T follicular helper cell (primary cell): ENCODE results near the gene PIEZO1.
A peak's percentile ranks its signal among the peaks of the same experiment; 100 is the strongest.

Experiments
- DNase-seq: peaks from one replicate; pipeline ENCODE4 v3.0.0-alpha.2; 2020; ENCODE audit warnings: low read depth

The PIEZO1 gene

DNA sequence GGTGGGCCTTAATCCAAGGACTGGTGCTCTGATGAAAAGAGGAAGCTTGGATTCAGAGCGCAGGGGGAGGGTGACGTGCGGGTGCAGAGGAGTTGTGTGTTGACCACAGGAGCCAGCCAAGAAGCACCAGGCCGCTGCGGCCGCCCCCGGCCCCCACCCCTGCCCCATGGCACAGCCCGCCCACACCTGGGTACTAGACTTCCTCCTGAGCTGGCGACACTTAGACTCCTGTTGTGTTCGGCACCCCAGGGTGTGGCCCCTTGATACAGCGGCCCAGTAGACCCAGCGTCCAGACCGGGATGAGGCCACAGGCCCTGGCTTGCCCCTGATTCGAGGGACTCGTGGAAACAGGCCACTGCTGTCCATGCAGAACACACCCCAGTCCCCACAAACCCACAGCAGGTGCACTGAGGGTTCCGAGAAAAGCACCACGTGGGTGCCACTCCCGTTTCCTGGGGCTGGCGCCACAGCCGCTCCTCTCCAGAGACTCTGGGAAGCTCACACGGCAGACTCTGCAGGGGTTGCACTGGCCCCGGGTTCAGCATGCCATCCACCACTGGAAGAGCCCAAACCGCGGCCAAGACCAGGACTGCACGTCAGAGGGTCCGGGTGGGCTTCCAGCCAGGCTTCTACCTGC lies 93.0 kb downstream of the PIEZO1 start:
- no peak for DNase-seq

GRCh38 chr16:88691129-88691813 lies 93.7 kb downstream of the PIEZO1 start:
- no peak for DNase-seq

DNA sequence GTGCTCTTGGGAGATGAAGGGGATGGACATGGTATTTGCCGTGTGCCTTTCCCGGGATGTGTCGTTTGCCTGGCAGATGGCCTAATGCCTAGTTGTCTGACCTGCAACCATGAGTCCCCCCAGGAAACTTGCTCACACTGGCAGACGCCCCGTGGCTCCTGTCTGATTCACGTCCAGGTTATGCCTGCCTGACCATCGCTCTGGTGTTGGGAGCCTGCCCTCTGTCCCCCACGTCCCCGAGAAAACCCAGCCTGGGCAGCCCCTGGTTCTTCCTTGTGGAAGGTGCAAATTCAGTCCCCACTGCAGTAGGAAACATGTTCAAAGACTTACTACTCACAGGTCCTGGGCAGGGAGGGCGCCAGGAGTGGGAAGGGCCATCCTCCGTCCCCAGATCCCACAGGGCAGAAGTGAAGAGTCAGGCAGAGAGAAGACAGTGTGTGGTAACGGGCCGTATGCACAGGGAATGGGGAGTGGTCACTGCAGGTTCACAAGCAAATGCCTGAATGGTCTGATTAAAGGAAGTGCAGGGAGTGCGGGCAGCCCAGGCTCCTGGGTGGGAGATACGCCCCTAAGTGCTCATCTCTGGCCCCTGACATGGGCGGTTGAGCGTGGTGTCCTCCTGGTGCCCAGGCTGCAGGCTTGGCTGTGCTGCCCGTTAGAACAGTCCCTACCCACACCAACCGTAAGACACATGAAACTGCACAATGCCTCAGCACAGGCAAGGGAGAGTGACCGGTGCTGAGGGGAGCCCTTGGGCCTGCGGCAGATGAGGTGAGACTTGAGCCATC lies 94.5 kb downstream of the PIEZO1 start:
- no peak for DNase-seq

GRCh38 chr16:88688013-88688778 lies 96.8 kb downstream of the PIEZO1 start:
- DNase-seq: no peak

DNA sequence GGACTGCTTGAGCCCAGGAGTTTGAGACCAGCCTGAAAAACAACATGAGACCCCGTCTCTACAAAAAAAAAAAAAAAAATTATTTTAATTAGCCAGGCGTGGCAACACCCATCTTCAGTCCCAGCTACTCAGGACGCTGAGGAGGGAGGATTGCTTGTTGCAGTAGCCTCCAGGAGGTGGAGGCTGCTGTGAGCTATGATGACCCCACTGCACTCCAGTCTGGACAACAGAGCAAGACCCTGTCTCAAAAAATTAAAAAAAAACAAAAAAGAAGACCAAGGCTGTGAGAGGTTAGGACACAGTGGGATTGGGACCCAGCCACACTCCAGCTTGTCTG lies 97.4 kb downstream of the PIEZO1 start:
- DNase-seq: no peak

DNA sequence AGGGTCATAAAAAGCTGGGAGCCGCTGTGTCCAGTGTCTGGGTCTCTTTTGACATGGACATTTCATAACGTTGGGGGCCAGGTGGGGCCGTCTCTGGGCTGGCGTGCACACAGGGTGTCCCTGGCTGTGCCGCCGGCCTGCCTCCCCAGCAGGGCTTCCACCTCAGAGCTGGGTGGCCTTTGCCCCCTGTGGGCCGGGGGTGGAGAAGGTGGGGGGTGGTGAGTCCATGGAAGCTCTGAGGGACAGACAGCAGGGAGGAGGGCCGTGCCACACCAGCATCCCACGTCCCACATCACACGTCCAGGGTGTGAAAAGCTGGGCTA lies 97.8 kb downstream of the PIEZO1 start:
- no peak for DNase-seq

DNA sequence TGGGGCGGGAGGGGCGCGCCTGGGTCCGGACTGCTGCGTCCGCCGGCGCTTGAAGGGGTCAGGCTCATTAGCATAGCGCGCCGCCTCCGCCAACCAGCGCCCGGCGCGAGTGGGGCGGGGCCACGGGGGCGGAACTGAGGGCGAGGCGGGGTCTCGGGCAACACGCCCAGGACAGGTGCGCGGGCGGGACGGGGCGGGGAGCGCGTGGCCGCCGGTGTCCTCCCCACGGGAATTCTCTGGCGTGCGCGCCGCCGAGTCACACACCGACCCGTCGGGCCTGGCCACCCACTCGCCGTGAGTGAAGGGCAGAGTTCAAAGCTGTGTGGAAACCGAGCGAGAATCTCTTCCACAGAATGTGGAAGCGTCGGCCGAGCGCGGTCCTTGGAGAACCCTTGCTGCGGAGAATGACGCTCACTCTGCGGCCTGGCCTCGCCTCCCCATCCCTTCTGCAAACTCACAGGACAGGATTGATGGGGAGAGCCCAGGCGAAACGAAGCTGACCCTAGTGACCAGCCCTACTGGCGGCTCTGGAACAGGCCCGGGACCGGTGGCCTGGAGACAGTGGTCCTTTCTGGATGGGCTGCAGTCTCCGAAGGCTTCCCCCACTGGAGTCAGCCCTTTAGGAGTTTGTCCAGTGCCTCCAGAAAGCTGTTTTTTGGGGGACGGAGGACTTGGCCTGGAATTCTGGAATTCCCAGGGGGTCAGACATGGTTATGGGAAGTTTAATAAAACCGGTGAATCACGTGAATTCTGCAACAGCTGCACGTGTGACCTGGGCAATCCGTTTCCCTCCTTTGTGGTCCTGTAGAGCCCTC lies 98.4 kb downstream of the PIEZO1 start, which contains the start of gene SNAI3:
Gene SNAI3, minus strand, starts transcription at position 69 of the 815 bp plus-strand sequence. CDS start 101 bp downstream, outside the sequence.
- DNase-seq: peak; percentile 78

- peak; percentile 40 for DNase-seq
Observed at GRCh38 chr16:88686062-88686438, 99.0 kb downstream of the PIEZO1 start.

DNA sequence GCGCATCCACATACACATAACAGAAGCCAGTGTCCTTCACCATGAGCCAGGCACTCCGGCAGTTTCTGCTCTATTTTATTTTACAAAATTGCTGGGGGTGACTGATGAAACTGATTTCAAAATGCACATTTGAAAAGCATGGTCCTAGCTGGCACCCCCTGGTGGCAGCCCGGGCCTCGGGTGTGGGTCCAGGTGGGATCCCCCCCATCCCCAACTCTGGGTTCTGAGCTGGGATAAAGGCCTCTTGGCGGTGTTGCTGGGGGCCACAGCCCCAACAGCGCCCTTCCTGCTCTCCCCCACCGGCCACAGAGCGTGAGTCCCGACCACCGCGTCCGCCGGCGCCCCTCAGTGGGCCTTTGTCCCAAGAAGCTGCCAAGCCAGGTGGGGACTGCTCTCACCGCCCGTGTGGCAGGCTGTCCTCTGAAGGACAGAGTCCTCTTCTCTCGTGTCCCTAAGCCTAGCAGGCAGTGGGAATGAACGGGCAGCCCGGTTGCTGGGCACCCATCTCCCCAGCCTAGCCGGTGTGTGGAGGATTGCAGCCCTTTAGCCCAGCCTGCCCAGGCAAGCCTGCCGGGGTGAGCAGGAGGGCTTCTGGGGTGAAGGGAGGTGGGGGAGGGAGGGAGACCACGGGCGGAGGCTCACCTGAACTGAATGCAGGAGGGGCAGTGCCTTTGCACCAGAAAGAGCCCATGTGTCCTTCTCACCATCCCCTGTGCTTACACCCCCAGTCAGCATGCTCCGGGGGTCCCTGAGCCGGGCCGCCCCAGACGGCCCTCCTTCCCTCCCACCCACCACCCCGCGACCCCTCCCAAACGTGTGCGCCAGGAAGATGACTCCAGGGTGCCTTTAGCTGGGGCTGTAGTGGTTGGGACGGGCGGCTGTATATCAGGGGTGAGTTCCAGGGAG lies 99.6 kb downstream of the PIEZO1 start:
- DNase-seq: no peak

- no peak for DNase-seq
Observed at GRCh38 chr16:88684569-88685155, 100.4 kb downstream of the PIEZO1 start.

DNA sequence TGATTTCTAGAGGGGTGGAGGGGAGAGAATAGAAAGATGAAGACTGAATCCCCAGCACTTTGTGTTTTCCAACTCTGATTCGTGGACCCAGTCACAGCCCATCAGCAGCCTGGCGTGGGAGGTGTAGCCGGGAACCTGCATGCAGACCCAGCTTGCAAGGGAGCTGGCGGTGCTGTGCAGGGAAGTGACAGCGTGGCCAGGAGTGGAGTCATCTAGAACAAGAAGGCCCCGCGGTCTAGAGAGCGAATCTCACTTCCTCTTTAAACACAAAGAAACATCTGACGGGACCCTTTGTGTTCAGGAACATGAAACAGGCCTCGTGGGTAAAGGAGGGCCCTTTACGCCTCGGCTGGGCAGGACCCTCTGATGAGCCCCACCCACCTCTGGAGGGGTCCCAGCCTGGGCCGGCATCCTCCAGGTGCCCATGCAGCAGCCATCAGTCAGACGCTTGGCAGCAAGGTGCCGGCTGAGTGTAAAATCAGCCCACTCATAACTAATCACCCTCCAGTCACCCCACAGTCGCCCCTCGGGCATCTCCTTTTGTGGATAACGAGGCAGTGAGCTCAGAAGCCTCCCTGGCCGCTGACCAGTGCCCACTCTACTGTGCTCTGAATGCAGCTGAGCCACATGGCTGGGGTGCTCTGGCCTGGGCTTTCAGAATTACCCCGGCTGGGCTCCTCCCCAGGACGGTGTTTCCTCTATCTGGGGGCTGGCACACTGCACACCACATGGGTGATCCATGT lies 103.1 kb downstream of the PIEZO1 start:
- peak; percentile 40 for DNase-seq

GRCh38 chr16:88681084-88681680 lies 103.8 kb downstream of the PIEZO1 start:
- no peak for DNase-seq

- no peak for DNase-seq
Observed at GRCh38 chr16:88680554-88681083, 104.4 kb downstream of the PIEZO1 start.

- no peak for DNase-seq
Observed at GRCh38 chr16:88678224-88678979, 106.6 kb downstream of the PIEZO1 start.

DNA sequence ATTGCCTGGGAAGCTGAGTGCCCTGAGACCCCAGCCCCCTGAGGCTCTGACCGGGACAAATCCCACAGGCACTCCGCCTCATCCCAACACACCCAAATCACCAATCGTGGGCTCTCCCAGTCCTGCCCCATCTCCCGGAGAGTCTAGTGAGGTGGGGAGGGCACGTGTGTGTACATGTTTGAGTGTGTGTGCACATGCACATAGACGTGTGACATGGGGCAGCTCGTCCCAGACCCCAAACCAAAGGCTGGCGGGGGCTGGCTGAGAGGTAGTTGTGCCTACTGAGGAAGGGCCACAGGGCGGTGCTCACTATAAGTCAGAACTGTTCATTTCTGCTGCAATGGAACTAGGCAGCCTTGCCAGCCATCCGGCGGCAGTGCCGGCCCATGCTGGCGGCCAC lies 107.3 kb downstream of the PIEZO1 start:
- DNase-seq: no peak

GRCh38 chr16:88676502-88677242 lies 108.3 kb downstream of the PIEZO1 start:
- no peak for DNase-seq

DNA sequence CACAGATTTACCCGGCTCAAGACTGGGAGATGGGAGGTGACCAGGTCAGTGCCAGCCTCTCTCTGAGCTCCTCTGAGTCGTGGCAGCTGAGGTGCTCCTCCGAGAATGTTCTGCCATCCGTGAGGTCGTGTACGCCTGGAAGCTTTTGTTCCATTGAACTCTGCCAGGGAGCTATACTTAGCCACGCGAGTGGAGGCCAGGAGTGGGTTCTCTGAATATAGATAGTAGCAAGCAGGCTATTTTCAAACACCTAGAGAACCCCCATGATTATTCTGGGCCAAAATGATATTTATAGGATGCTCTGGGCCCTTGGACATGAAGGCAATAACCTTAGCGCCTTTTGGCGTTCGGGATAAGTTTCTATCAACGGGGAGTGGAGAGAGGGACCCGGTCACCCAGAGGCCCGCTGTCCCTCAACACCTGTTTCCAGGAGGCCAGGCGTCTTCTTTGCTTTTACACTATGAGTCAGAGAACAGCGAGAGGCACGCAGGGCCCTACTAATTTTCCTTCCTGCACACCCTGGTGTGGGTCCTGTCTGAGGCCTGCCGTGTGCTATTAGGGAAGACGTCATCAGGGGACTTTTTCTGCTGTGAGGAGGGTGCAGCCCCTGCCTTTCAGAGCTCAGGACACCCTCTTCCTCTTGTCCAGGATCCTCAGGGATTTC lies 111.2 kb downstream of the PIEZO1 start:
- DNase-seq: no peak
